ENCODE measurements around the gene SLCO3A1. TPM values are rescaled to one million over a fixed set of nuclear protein-coding genes. Genes with fewer than 3 reads are reported as not detected.

SLCO3A1 gene
- total RNA-seq, 1 donor = 5.4 TPM

DNA sequence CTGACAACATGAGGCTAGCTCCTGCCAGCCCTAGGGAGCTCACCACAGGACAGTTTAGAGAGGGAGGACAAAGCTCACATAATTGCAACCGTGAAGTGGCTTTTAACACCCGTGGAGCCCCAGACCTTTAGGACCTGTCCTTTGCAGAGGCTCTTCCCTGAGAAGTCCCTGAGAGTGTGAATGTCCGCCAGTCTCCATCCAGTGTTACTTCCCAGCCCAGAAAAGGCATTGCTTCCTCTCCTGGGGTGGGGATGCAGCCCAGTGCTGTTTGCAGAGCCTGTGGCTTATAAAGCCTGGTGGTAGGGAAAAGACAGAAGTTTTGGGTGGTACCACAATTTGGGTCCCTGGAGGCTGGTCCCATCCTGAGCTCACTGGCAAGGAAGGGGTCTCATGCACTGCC lies 182.0 kb downstream of the SLCO3A1 start:
- TF ChIP-seq, protein P1, sequence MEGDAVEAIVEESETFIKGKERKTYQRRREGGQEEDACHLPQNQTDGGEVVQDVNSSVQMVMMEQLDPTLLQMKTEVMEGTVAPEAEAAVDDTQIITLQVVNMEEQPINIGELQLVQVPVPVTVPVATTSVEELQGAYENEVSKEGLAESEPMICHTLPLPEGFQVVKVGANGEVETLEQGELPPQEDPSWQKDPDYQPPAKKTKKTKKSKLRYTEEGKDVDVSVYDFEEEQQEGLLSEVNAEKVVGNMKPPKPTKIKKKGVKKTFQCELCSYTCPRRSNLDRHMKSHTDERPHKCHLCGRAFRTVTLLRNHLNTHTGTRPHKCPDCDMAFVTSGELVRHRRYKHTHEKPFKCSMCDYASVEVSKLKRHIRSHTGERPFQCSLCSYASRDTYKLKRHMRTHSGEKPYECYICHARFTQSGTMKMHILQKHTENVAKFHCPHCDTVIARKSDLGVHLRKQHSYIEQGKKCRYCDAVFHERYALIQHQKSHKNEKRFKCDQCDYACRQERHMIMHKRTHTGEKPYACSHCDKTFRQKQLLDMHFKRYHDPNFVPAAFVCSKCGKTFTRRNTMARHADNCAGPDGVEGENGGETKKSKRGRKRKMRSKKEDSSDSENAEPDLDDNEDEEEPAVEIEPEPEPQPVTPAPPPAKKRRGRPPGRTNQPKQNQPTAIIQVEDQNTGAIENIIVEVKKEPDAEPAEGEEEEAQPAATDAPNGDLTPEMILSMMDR (IDR thresholded peaks at IDR 0.05; ENCODE audit: extremely low read depth, low read depth, low read length) = no peak
- Histone ChIP-seq H3K4me1 (ENCODE audit: insufficient read depth, low read length) (no peaks in the 10 kb centered on the region), H2AFZ (ENCODE audit: low read length) (no peak overlapping the region), H3K79me2 (ENCODE audit: insufficient read depth, low read length) (no peaks in the 10 kb centered on the region), H3K36me3 (ENCODE audit: insufficient read depth, low read length) (no peaks in the 10 kb centered on the region), H3K27ac (ENCODE audit: low read depth, low read length) (no peak overlapping the region), H4K20me1 (ENCODE audit: insufficient read depth, low read length) (peaks cover 7% of the 10 kb centered on the region), H3K9me3 (ENCODE audit: low read depth, low read length) (no peaks in the 10 kb centered on the region), H3K27me3 (ENCODE audit: insufficient read depth, low read length) (no peaks in the 10 kb centered on the region), H3K4me3 (ENCODE audit: insufficient read depth, low read length) (no peak overlapping the region), H3K4me2 (ENCODE audit: insufficient read depth, low read length) (no peak overlapping the region)
- no peak for DNase-seq (ENCODE audit: insufficient read length, low spot score, missing footprints)

DNA sequence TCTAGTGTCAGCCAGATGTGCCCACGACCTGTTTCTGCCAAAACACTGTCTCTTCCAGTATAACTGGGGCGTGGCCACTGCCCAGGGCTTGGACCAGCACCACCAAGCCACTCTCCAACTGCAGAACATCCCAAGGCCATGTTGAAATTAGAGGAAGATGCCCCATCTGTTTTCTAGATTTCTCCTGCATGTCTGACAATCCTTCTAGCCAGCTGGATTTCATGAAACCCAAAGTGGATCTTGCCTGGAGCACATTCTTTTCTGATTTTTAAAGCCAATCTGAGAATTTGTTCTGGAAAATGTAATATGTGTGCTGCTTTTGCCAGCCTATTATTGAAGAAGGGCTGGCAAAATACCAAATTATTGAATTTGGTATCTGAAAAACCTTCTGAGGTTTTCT lies 182.5 kb downstream of the SLCO3A1 start:
- Histone ChIP-seq H2AFZ (ENCODE audit: low read length) (no peak overlapping the region), H3K36me3 (ENCODE audit: insufficient read depth, low read length) (no peaks in the 10 kb centered on the region), H3K4me1 (ENCODE audit: insufficient read depth, low read length) (no peaks in the 10 kb centered on the region), H3K4me3 (ENCODE audit: insufficient read depth, low read length) (no peak overlapping the region), H3K4me2 (ENCODE audit: insufficient read depth, low read length) (no peak overlapping the region), H4K20me1 (ENCODE audit: insufficient read depth, low read length) (peaks cover 7% of the 10 kb centered on the region), H3K79me2 (ENCODE audit: insufficient read depth, low read length) (no peaks in the 10 kb centered on the region), H3K27ac (ENCODE audit: low read depth, low read length) (no peak overlapping the region), H3K9me3 (ENCODE audit: low read depth, low read length) (no peaks in the 10 kb centered on the region), H3K27me3 (ENCODE audit: insufficient read depth, low read length) (no peaks in the 10 kb centered on the region)
- TF ChIP-seq, protein P1 (IDR thresholded peaks at IDR 0.05; ENCODE audit: extremely low read depth, low read depth, low read length) = no peak
- no peak for DNase-seq (ENCODE audit: insufficient read length, low spot score, missing footprints)

DNA sequence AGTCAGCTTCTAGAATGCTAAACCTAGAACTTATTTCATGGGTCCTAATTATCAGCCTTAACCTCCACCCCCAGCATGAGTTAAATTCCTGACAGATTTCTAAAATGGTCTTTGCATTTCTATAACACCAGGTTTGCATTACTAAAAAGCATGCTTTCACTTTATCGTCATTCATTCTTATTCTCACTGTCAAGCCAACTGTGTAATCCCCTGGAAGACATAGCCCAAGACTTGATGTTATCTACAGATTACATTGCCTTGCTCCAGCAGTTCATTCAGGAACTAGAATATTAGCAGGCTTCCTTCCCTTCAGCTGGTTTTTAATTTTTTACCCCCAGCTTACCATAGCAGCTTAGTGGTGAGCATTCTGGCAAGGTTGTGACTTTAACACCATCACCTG lies 184.0 kb downstream of the SLCO3A1 start:
- TF ChIP-seq, protein P1 (IDR thresholded peaks at IDR 0.05; ENCODE audit: extremely low read depth, low read depth, low read length) = no peak
- Histone ChIP-seq H3K79me2 (ENCODE audit: insufficient read depth, low read length) (no peaks in the 10 kb centered on the region), H3K27ac (ENCODE audit: low read depth, low read length) (no peak overlapping the region), H3K9me3 (ENCODE audit: low read depth, low read length) (no peaks in the 10 kb centered on the region), H3K4me1 (ENCODE audit: insufficient read depth, low read length) (no peaks in the 10 kb centered on the region), H3K4me3 (ENCODE audit: insufficient read depth, low read length) (no peak overlapping the region), H4K20me1 (ENCODE audit: insufficient read depth, low read length) (peaks cover 7% of the 10 kb centered on the region), H2AFZ (ENCODE audit: low read length) (no peak overlapping the region), H3K36me3 (ENCODE audit: insufficient read depth, low read length) (no peaks in the 10 kb centered on the region), H3K4me2 (ENCODE audit: insufficient read depth, low read length) (no peak overlapping the region), H3K27me3 (ENCODE audit: insufficient read depth, low read length) (no peaks in the 10 kb centered on the region)
- DNase-seq (ENCODE audit: insufficient read length, low spot score, missing footprints) = no peak

DNA sequence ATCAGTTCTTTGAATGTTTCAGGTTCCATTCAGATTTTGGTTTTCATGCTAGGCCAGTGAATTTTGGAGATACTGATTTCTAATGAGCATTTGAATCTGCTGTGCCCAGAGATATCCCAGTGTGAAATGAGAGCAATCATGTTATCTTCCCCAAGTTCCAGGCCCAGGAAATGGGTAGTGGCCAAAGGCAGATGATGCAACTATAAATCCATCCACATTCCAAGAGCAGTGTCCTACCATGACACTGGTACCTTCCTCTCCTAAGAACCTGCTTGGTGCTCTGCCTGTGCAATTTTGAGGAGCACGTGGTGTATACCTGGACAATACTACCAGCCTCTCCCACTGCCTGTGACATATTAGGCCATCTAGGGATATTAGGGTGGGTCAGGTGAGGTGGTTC lies 186.8 kb downstream of the SLCO3A1 start:
- DNase-seq (ENCODE audit: insufficient read length, low spot score, missing footprints) = no peak
- no peaks in the 10 kb centered on the region for H3K79me2 ChIP-seq (ENCODE audit: insufficient read depth, low read length)
- peaks cover 2% of the 10 kb centered on the region for H4K20me1 ChIP-seq (ENCODE audit: insufficient read depth, low read length)
- no peaks in the 10 kb centered on the region for H3K27me3 ChIP-seq (ENCODE audit: insufficient read depth, low read length)
- H3K27ac ChIP-seq (ENCODE audit: low read depth, low read length) = no peak overlapping the region
- no peaks in the 10 kb centered on the region for H3K4me1 ChIP-seq (ENCODE audit: insufficient read depth, low read length)
- H3K4me3 ChIP-seq (ENCODE audit: insufficient read depth, low read length) = no peak overlapping the region
- H3K9me3 ChIP-seq (ENCODE audit: low read depth, low read length) = no peaks in the 10 kb centered on the region
- no peak overlapping the region for H3K4me2 ChIP-seq (ENCODE audit: insufficient read depth, low read length)
- no peaks in the 10 kb centered on the region for H3K36me3 ChIP-seq (ENCODE audit: insufficient read depth, low read length)
- no peak overlapping the region for H2AFZ ChIP-seq (ENCODE audit: low read length)
- TF ChIP-seq, protein P1 (IDR thresholded peaks at IDR 0.05; ENCODE audit: extremely low read depth, low read depth, low read length) = no peak
